H1 (cell line): ENCODE data around the gene ABHD12. TPM values are rescaled to one million over a fixed set of nuclear protein-coding genes. Genes with fewer than 3 reads are reported as not detected.

ENCODE experiments used
- CTCF ChIA-PET: fragments of 300-600 bp; sonication (Branson Sonifier 250); formaldehyde crosslinking; loops from one replicate; lab custom pipeline; 2021; ENCODE audit not compliant: partially characterized antibody; lab: Charles Lee
- POLR2A ChIA-PET: fragments of 300-600 bp; sonication (Branson Sonifier 250); formaldehyde crosslinking; loops from one replicate; lab custom pipeline; 2021; ENCODE audit warnings: inconsistent platforms; ENCODE audit not compliant: partially characterized antibody; lab: Charles Lee
- DNase-seq, 2 experiments: peaks; one replicate each; pipeline versions ENCODE4 v3.0.0 to v3.0.0-alpha.2; 2010 to 2022; ENCODE audit warnings: low spot score in 2 of 2, low read depth in 1 of 2, mixed read lengths in 1 of 2
- FAIRE-seq: peaks from 2 replicates; lab custom pipeline; 2011; peaks lifted over from hg19 to GRCh38; lab: Jason Lieb, UNC
- H2AFZ ChIP-seq: 2 replicates; pipeline ENCODE4 v1.8.1; 2012; ENCODE audit warnings: low read length, inconsistent platforms
- H2AK5ac ChIP-seq: 2 replicates; pipeline ENCODE4 v1.6.1; 2013; ENCODE audit warnings: low read depth, low read length
- H2BK120ac ChIP-seq: replicated peaks from 2 replicates; pipeline ENCODE3; 2013; ENCODE audit warnings: low read depth, low read length, inconsistent platforms
- H2BK12ac ChIP-seq: 2 replicates; pipeline ENCODE4 v1.6.1; 2013; ENCODE audit warnings: low read depth, low read length
- H2BK15ac ChIP-seq: 2 replicates; pipeline ENCODE4 v1.6.1; 2013; ENCODE audit warnings: low read length
- H2BK20ac ChIP-seq: 2 replicates; pipeline ENCODE4 v1.6.1; 2013; ENCODE audit warnings: low read length
- H2BK5ac ChIP-seq: 2 replicates; pipeline ENCODE4 v1.6.1; 2013; ENCODE audit warnings: low read depth, low read length
- H3K14ac ChIP-seq: 2 replicates; pipeline ENCODE4 v1.6.1; 2013; ENCODE audit warnings: inconsistent platforms; ENCODE audit not compliant: insufficient read length
- H3K18ac ChIP-seq: 2 replicates; pipeline ENCODE4 v1.6.1; 2013; ENCODE audit warnings: low read length; ENCODE audit errors: extremely low read depth
- H3K23ac ChIP-seq: 2 replicates; pipeline ENCODE4 v1.6.1; 2013; ENCODE audit warnings: inconsistent platforms; ENCODE audit not compliant: insufficient read length
- H3K23me2 ChIP-seq: 2 replicates; pipeline ENCODE4 v1.6.1; 2013; ENCODE audit warnings: low read depth, low read length
- H3K27ac ChIP-seq: 2 replicates; pipeline ENCODE4 v1.6.1; 2011; ENCODE audit warnings: low read depth, low read length, inconsistent platforms
- H3K27me3 ChIP-seq, 4 experiments: replicated peaks in 1 of 4; 1 replicate in 1 of 4; 2 replicates in 3 of 4; pipeline versions ENCODE4 v1.6.1 to v1.8.1; 2011 to 2013; ENCODE audit warnings: low read length in 3 of 4, mild to moderate bottlenecking in 3 of 4, inconsistent platforms in 2 of 4, mixed read lengths in 2 of 4, moderate library complexity in 1 of 4; ENCODE audit not compliant: control insufficient read depth in 3 of 4, insufficient read depth in 3 of 4; ENCODE audit errors: extremely low read depth in 1 of 4
- H3K36me3 ChIP-seq, 4 experiments: 2 replicates each; pipeline versions ENCODE4 v1.6.1 to v1.8.1; 2011 to 2013; ENCODE audit warnings: mild to moderate bottlenecking in 4 of 4, low read length in 3 of 4, moderate library complexity in 2 of 4, control low read depth in 1 of 4, inconsistent platforms in 1 of 4; ENCODE audit not compliant: insufficient read depth in 4 of 4, control insufficient read depth in 2 of 4
- H3K4ac ChIP-seq: replicated peaks from 2 replicates; pipeline ENCODE3; 2013; ENCODE audit warnings: low read length, low read depth, mixed read lengths, inconsistent platforms; ENCODE audit not compliant: insufficient read length
- H3K4me1 ChIP-seq, 4 experiments: replicated peaks in 1 of 4; 1 replicate in 1 of 4; 2 replicates in 3 of 4; pipeline versions ENCODE4 v1.6.1 to v1.8.1; 2011 to 2013; ENCODE audit warnings: low read length in 3 of 4, inconsistent platforms in 2 of 4, mixed read lengths in 1 of 4; ENCODE audit not compliant: insufficient read depth in 4 of 4, control insufficient read depth in 3 of 4
- H3K4me2 ChIP-seq, 2 experiments: 2 replicates each; pipeline versions ENCODE4 v1.6.1 to v1.8.1; 2011 to 2013; ENCODE audit warnings: low read depth in 2 of 2, low read length in 2 of 2, control low read depth in 1 of 2, inconsistent platforms in 1 of 2, mild to moderate bottlenecking in 1 of 2; ENCODE audit not compliant: insufficient read depth in 1 of 2
- H3K4me3 ChIP-seq, 4 experiments: fragments of 200-600, 300-600 bp in 1 of 4; sonication (generic), shearing (Covaris generic), sonication (Bioruptor Twin) in 1 of 4; 2 replicates each; pipeline versions ENCODE4 v1.5.1 to v1.8.1; 2011 to 2016; ENCODE audit warnings: low read length in 4 of 4, low read depth in 3 of 4, control low read depth in 2 of 4, inconsistent platforms in 2 of 4, mild to moderate bottlenecking in 2 of 4, mixed read lengths in 1 of 4, moderate library complexity in 1 of 4; ENCODE audit not compliant: insufficient read depth in 2 of 4; ENCODE audit errors: extremely low read depth in 1 of 4
- H3K56ac ChIP-seq: replicated peaks from 2 replicates; pipeline ENCODE3; 2013; ENCODE audit warnings: low read depth, mild to moderate bottlenecking, mixed read lengths, low read length, inconsistent platforms; ENCODE audit not compliant: insufficient read length
- H3K79me1 ChIP-seq: 2 replicates; pipeline ENCODE4 v1.6.1; 2013; ENCODE audit warnings: low read depth, low read length, control low read depth
- H3K79me2 ChIP-seq, 2 experiments: 2 replicates each; pipeline versions ENCODE4 v1.6.1 to v1.8.1; 2012 to 2013; ENCODE audit warnings: low read length in 2 of 2, mild to moderate bottlenecking in 2 of 2, inconsistent platforms in 1 of 2; ENCODE audit not compliant: insufficient read depth in 2 of 2, control insufficient read depth in 1 of 2
- H3K9ac ChIP-seq, 4 experiments: replicated peaks in 1 of 4; 1 replicate in 1 of 4; 2 replicates in 3 of 4; pipeline versions ENCODE4 v1.6.1 to v1.8.1; 2011 to 2013; ENCODE audit warnings: low read depth in 3 of 4, low read length in 3 of 4, control low read depth in 2 of 4, mild to moderate bottlenecking in 2 of 4, moderate library complexity in 2 of 4, inconsistent platforms in 1 of 4; ENCODE audit errors: extremely low read depth in 1 of 4
- H3K9me3 ChIP-seq, 2 experiments: 2 replicates each; pipeline versions ENCODE4 v1.6.1 to v1.8.1; 2012 to 2013; ENCODE audit warnings: mild to moderate bottlenecking in 2 of 2, moderate library complexity in 2 of 2, control low read depth in 1 of 2, inconsistent platforms in 1 of 2, low read depth in 1 of 2, low read length in 1 of 2, mixed read lengths in 1 of 2; ENCODE audit not compliant: insufficient read depth in 2 of 2
- H4K20me1 ChIP-seq, 2 experiments: replicated peaks in 1 of 2; 2 replicates each; pipeline versions ENCODE3 to v1.8.1; 2011 to 2013; ENCODE audit warnings: inconsistent platforms in 2 of 2, low read length in 2 of 2, mild to moderate bottlenecking in 1 of 2; ENCODE audit not compliant: insufficient read depth in 2 of 2, control insufficient read depth in 1 of 2
- H4K5ac ChIP-seq: 2 replicates; pipeline ENCODE4 v1.6.1; 2013; ENCODE audit warnings: low read length, low read depth, mixed read lengths, inconsistent platforms; ENCODE audit not compliant: insufficient read length
- H4K8ac ChIP-seq: 2 replicates; pipeline ENCODE4 v1.8.0; 2013; ENCODE audit warnings: mild to moderate bottlenecking, moderate library complexity, low read length, inconsistent platforms; ENCODE audit not compliant: insufficient read depth; ENCODE audit errors: extremely low read depth
- H4K91ac ChIP-seq: replicated peaks from 2 replicates; pipeline ENCODE3; 2013; ENCODE audit warnings: low read length, mixed read lengths, inconsistent platforms; ENCODE audit not compliant: insufficient read length
- BACH1 ChIP-seq: IDR thresholded peaks from 2 replicates; pipeline ENCODE4 v1.6.1; 2012; ENCODE audit warnings: low read length, improper control_type of control experiment
- BRCA1 ChIP-seq: IDR thresholded peaks from 2 replicates; pipeline ENCODE4 v1.6.1; 2012; ENCODE audit warnings: low read depth, low read length, improper control_type of control experiment
- KDM1A ChIP-seq: fragments of 200-600, 300-600 bp; sonication (generic); IDR thresholded peaks from 2 replicates; pipeline ENCODE4 v1.7.1; 2016; ENCODE audit warnings: mild to moderate bottlenecking, low read length, borderline replicate concordance
- KDM5A ChIP-seq: fragments of 200-600 bp; IDR thresholded peaks from 2 replicates; pipeline ENCODE4 v1.7.1; 2012; ENCODE audit warnings: mild to moderate bottlenecking, low read length, inconsistent platforms, mixed read lengths
- MAFK ChIP-seq: IDR thresholded peaks from 2 replicates; pipeline ENCODE4 v1.6.1; 2012; ENCODE audit warnings: low read depth, mild to moderate bottlenecking, improper control_type of control experiment, low read length
- RFX5 ChIP-seq: IDR thresholded peaks from 2 replicates; pipeline ENCODE4 v1.6.1; 2011; ENCODE audit warnings: low read depth, low read length, improper control_type of control experiment, borderline replicate concordance
- RXRA ChIP-seq: IDR thresholded peaks from 2 replicates; pipeline ENCODE4 v1.6.1; 2011; ENCODE audit warnings: low read depth, mild to moderate bottlenecking, low read length, moderate library complexity; ENCODE audit not compliant: insufficient read depth
- SP1 ChIP-seq: IDR thresholded peaks from 2 replicates; pipeline ENCODE4 v1.6.1; 2011; ENCODE audit warnings: low read depth, low read length
- SP2 ChIP-seq: IDR thresholded peaks from 2 replicates; pipeline ENCODE4 v1.6.1; 2012; ENCODE audit warnings: mild to moderate bottlenecking, low read length, inconsistent platforms
- TAF7 ChIP-seq: optimal IDR thresholded peaks from 2 replicates; pipeline ENCODE3; 2011; ENCODE audit warnings: low read depth, mild to moderate bottlenecking, inconsistent platforms, low read length, moderate library complexity, borderline replicate concordance
- ZNF274 ChIP-seq: IDR thresholded peaks from 2 replicates; pipeline ENCODE4 v1.7.0; 2012; ENCODE audit warnings: low read length, borderline replicate concordance; ENCODE audit errors: extremely low read depth
- WGBS, 2 experiments: shearing (Covaris generic) in 1 of 2; methylation state at CpG; one replicate each; pipeline versions ENCODE4 v1.1.6 to v1.1.7; 2013 to 2015; ENCODE audit warnings: low lambda C conversion rate in 2 of 2, mixed read lengths in 2 of 2, inconsistent platforms in 1 of 2, low coverage in 1 of 2, missing lambda C conversion rate in 1 of 2; ENCODE audit not compliant: insufficient replicate concordance in 2 of 2, insufficient coverage in 1 of 2, insufficient read length in 1 of 2; ENCODE audit errors: extremely low coverage in 1 of 2, missing lambda C conversion rate in 1 of 2; 5-methylcytosine and 5-hydroxymethylcytosine counted together
- polyA plus RNA-seq, 7 experiments: library from polyadenylated mRNA; depleted of rRNA in 3 of 7; stranded (reverse) in 5 of 7; unstranded in 2 of 7; fragments of >200 nt in 5 of 7; fragments of 200-250 nt in 2 of 7; gene quantifications; 1 replicate in 5 of 7; 2 replicates in 1 of 7; 4 replicates in 1 of 7; pipeline versions ENCODE4 v1.2.1 to v1.2.3, GENCODE V29; 2011 to 2013; ENCODE audit warnings: missing spikeins in 2 of 7, mixed read lengths in 2 of 7
- total RNA-seq: library from RNA; stranded (reverse); fragmentation: NEBNext Ultra II Directional; extraction: Animal tissue kit (Norgen Biotek cat#: 25700); gene quantifications from 2 replicates; pipeline ENCODE4 v1.2.1, GENCODE V29; 2021
- TF ChIP-seq, protein P1 (sequence below): IDR thresholded peaks from 2 replicates; pipeline ENCODE4 v1.6.1; 2011; ENCODE audit warnings: low read length, improper control_type of control experiment

ABHD12 gene
- total and polyA plus RNA-seq, 2 of the 8 experiments (the other 6 are each of a cell fraction or from before 2014, with no cell fraction given), result 31.3 to 59.5 TPM

DNA sequence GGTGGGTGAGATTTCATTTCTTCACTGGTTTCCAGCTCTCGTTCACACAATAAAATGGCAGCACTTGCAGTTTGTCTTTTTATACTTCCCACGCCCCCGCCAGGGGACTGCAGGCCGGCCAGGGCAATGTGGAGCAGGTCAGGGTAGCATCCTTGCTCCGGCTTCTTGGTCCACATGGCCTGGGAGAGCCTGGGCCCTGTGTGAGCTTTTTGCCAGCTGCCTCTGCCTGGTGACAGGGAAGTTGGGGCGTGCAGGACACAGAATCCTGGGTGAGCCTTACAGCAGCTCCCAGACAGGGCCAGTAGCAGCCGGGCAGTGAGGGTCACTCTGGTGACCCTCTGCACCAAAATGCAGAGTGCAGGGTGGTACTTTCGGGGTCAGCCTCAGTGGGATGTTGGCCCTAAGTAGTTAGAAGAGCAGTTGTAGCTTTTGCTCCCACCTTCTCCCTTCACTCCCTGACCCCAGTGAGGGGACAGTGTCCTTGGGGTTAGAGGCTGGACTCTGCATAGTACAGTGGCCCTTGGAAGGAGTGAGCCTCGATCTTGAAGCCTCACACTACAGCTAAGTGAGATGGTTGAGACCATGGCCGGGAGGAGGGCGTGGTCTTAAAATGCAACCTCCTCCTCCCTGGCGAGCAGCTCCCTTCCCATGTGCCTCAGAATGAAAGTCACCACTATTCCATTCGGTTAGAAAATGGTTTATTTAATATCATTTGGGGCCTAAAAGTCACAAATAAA lies 119.0 kb downstream of the ABHD12 start:
- Histone ChIP-seq H3K18ac (no peak overlapping the region), H4K5ac (no peak overlapping the region), H3K27ac (no peak overlapping the region), H2BK20ac (no peak overlapping the region), H3K23ac (no peak overlapping the region), H2AK5ac (no peak overlapping the region), H4K20me1 (peaks cover 4% of the 10 kb centered on the region in 2 experiments), H3K36me3 (peaks cover 5 to 24% (median 15%) of the 10 kb centered on the region in 4 experiments; a peak in 7 of 8 replicates), H3K9ac (no peak overlapping the region), H2BK120ac (no peak overlapping the region), H3K9me3 (no peaks in the 10 kb centered on the region), H2AFZ (no peak overlapping the region), H2BK5ac (no peak overlapping the region), H2BK15ac (no peak overlapping the region), H3K4me3 (no peak overlapping the region), H4K8ac (no peak overlapping the region), H3K4me2 (no peak overlapping the region), H2BK12ac (no peak overlapping the region), H3K56ac (no peak overlapping the region), H3K79me2 (no peaks in the 10 kb centered on the region), H3K27me3 (no peaks in the 10 kb centered on the region), H3K4ac (no peak overlapping the region), H4K91ac (no peak overlapping the region), H3K14ac (no peak overlapping the region), H3K79me1 (peaks cover 2% of the 10 kb centered on the region), H3K4me1 (no peaks in the 10 kb centered on the region; a peak in 2 of 7 replicates), H3K23me2 (no peaks in the 10 kb centered on the region)
- no peak for FAIRE-seq
- ChIA-PET POLR2A (interaction anchor here (0.7 to 1.3 kb wide), 2 partner anchors 15 to 24 kb away, joined by 3 read pairs; partner anchors contain the start of gene PYGB), CTCF (interaction anchor here (0.9 to 2.1 kb wide), 4 partner anchors 9 to 277 kb away, joined by 3 to 6 read pairs (median 4); no protein-coding TSS in a partner anchor)
- WGBS, 2 experiments, result 87% methylated on average over 13 of the region's 13 CpGs; no CpG with 5 or more reads in 1 of the 2 experiments
- peak in 1 of 2 experiments; percentile 30 for DNase-seq
- TF ChIP-seq KDM1A, result no peak
- TF ChIP-seq KDM5A, result no peak
- no peak for TF ChIP-seq RXRA
- no peak for TF ChIP-seq SP2
- TF ChIP-seq BRCA1, result no peak
- no peak for TF ChIP-seq TAF7
- no peak for TF ChIP-seq ZNF274
- no peak for TF ChIP-seq SP1
- TF ChIP-seq BACH1, result no peak
- no peak for TF ChIP-seq RFX5
- TF ChIP-seq, protein P1, sequence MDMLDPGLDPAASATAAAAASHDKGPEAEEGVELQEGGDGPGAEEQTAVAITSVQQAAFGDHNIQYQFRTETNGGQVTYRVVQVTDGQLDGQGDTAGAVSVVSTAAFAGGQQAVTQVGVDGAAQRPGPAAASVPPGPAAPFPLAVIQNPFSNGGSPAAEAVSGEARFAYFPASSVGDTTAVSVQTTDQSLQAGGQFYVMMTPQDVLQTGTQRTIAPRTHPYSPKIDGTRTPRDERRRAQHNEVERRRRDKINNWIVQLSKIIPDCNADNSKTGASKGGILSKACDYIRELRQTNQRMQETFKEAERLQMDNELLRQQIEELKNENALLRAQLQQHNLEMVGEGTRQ, result no peak
- TF ChIP-seq MAFK, result no peak
